Epithelial cell of proximal tubule (primary cell): ENCODE data around the gene CDH4. TPM values are rescaled to one million over a fixed set of nuclear protein-coding genes. Genes with fewer than 3 reads are reported as not detected.

Experiments
- DNase-seq: peaks from one replicate; pipeline ENCODE4 v3.0.0-alpha.2; 2011; ENCODE audit warnings: low read depth
- H3K4me3 ChIP-seq: 2 replicates; pipeline ENCODE4 v1.5.1; 2011; ENCODE audit warnings: low read depth, mild to moderate bottlenecking, low read length
- total RNA-seq: library from RNA; depleted of rRNA; stranded (reverse); fragments of >200 nt; gene quantifications from 2 replicates; pipeline ENCODE4 v1.2.3, GENCODE V29; 2015
- TF ChIP-seq, protein P1 (sequence below): conservative IDR thresholded peaks from 2 replicates; pipeline ENCODE4 v1.5.1; 2012; ENCODE audit warnings: low read depth, mild to moderate bottlenecking, low read length

Gene CDH4
- total RNA-seq, 1 donor from 2014 or later, result 17.1 TPM

DNA sequence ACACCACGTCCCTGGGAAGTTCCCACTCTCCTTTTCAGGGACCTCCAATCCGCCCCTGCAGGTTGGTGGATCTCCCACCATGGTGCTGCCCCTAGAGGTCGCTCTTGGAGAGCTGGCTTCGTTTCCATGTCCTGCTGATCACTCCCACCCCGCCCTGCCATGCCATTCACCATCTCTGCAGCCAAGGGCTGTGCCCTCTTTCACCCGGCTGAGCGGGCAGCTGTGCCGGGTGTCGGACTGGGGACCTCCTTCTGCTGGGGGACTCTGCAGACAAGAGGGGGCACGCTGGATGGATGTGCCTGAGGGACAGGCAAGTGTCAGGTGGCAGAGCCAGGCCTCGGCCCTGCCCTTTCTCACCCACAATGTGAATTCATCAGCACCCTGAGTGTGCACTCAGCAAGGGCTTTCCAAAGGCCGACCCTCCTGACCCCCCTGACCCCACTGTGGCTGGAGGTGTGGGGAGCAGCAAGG is 347.0 kb downstream of the CDH4 start:
- no peak overlapping the region for H3K4me3 ChIP-seq
- DNase-seq, result no peak
- TF ChIP-seq, protein P1, sequence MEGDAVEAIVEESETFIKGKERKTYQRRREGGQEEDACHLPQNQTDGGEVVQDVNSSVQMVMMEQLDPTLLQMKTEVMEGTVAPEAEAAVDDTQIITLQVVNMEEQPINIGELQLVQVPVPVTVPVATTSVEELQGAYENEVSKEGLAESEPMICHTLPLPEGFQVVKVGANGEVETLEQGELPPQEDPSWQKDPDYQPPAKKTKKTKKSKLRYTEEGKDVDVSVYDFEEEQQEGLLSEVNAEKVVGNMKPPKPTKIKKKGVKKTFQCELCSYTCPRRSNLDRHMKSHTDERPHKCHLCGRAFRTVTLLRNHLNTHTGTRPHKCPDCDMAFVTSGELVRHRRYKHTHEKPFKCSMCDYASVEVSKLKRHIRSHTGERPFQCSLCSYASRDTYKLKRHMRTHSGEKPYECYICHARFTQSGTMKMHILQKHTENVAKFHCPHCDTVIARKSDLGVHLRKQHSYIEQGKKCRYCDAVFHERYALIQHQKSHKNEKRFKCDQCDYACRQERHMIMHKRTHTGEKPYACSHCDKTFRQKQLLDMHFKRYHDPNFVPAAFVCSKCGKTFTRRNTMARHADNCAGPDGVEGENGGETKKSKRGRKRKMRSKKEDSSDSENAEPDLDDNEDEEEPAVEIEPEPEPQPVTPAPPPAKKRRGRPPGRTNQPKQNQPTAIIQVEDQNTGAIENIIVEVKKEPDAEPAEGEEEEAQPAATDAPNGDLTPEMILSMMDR, result no peak

DNA sequence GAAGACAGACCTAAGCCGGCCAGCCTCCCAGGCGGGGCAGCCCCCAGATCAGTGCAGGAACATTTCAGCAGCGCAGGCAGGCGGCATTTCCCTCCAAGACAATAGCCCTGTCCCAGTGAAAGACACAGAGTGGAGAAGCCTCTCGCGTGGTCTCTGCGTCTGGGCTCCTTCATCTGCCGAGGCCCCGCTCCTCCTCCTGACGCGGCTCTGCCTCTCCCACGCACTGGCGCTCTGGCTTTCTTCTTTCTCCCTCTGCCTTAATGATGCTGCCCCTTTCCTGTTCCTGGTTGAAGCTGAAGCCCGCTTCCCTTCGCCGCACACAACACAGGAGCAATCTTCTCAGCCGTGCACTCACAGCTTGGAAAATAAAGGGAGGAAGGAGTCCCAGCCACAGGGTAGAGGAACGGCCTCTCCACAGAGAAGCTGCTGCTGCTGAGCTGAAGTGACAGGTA is 347.5 kb downstream of the CDH4 start:
- no peak for DNase-seq
- TF ChIP-seq, protein P1, result no peak
- no peak overlapping the region for H3K4me3 ChIP-seq

DNA sequence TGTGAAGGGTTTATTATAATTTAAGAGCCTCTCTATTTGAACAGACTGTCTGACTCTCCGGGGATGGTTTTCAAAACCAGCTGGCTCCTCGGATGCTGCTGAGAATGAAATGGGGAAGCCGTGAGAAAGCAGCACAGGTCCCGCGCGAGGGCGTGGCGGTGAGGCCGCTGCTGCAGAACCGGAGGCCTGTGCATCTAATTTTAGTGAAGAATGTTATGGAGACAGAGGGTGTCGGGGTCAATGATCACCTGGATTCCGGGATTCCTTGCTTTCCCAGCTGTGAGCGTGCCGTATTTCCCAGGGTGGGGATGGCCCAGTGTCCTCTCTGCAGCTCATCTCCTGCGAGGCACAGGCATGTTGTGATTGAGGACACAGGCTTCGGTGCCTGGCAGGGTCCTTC is 348.0 kb downstream of the CDH4 start:
- TF ChIP-seq, protein P1, result no peak
- no peak for DNase-seq

DNA sequence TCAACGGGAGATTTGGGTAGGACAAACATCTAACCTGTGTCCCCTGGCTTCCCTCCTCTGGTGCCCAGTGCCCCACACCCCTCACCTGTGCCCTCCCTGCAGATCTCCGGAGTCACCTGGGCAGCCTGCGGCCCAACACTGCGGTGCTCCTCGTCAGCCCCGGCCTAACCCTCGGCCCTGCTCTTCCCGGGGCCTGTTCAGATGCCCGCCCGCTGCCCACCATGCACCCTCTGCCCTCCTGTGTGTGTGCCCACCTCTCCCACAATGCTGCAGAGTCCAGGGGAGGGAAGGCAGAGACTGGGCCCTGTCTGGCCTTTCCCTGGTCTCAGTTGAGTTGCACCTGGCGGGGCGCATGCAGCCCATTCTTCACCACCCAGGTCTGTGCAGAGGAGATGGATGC is 349.3 kb downstream of the CDH4 start:
- DNase-seq, result no peak
- H3K4me3 ChIP-seq, result no peak overlapping the region
- TF ChIP-seq, protein P1, result no peak

More for the DNA sequence above, 348.0 kb downstream of the CDH4 start:
- no peak overlapping the region for H3K4me3 ChIP-seq

DNA sequence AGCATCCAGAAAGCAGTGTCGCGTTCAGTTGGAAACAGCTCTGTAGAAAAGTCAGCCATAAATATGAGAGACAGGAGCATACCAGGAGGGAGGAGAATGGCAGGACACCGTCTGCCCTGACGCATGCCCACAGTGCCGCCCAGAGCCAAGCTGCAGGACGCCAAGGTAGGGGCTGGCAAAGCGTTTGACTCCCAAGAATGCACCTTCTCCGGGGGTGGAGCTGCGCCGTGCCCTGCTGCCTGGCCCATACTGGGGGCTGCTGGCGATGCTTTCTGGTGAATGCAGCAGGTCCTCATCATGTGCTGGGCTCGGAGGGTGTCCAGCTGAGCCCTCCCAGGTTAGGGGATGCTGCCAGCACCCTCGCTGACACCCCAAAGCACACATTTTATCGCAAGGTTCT is 349.8 kb downstream of the CDH4 start:
- H3K4me3 ChIP-seq, result no peak overlapping the region
- no peak for DNase-seq
- TF ChIP-seq, protein P1, result no peak

DNA sequence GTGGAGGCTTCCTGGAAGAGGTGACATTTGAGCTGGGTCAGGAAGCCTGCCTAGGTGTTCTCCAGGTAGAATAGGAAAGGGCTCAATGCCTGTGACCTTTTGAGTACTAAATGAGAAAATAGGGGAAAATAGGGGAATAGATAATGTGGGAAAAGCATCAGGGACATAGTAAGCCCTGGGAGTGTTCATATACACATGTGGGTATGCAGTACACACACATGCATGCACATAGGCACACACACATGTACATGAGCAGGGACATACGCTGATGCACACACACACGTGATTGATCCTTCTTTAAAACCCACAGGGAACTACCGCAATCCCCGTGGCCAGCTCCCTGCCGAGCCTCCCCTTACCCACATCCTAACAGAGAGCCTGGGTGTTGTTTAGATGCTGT is 351.7 kb downstream of the CDH4 start:
- TF ChIP-seq, protein P1, result no peak
- DNase-seq, result no peak
- no peak overlapping the region for H3K4me3 ChIP-seq

DNA sequence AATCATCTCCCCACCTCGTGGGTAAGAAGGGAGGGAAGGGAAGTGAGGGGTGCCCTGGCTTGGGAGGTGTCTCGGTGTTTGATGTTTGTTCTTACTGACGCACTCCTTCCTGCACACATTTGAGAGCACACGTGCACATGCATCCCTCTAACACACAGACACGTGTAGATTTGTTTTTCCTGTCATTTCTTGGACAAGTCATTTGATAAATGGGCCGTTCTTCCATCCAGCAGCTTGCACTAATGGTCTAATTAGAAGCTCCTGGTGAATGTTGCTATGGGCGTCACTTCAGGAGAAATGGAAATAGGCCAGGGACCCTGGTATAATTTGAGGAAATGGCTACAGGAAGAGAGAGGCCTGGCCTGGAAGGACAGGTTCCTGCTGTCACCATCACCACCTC is 352.5 kb downstream of the CDH4 start:
- no peak for DNase-seq
- TF ChIP-seq, protein P1, result no peak

More for the DNA sequence above, 352.5 kb downstream of the CDH4 start:
- no peak overlapping the region for H3K4me3 ChIP-seq
